IMR-90 (cell line): ENCODE measurements around the gene OPN4. TPM values are rescaled to one million over a fixed set of nuclear protein-coding genes. Genes with fewer than 3 reads are reported as not detected.

Experiments
- ATAC-seq: fragments of 200-7000 bp; cut with Tn5 transposase; 2 replicates; pipeline ENCODE4 v1.9.1; 2020; ENCODE audit warnings: low read depth, mild to moderate bottlenecking, moderate library complexity
- BruUV-seq: library from RNA; stranded (reverse); fragments of 400-500 nt; replicated peaks from 2 replicates; lab custom pipeline; 2021; lab: Mats Ljungman, UMichigan
- CTCF ChIA-PET: fragments of 300-600 bp; formaldehyde crosslinking; extraction: SDS; loops from one replicate; lab custom pipeline; 2021; ENCODE audit warnings: antibody characterized with exemption; lab: Yijun Ruan, JAX
- POLR2A ChIA-PET: fragments of 300-600 bp; sonication (Branson Sonifier 250); formaldehyde crosslinking; loops from one replicate; lab custom pipeline; 2022; ENCODE audit warnings: antibody characterized with exemption; ENCODE audit not compliant: unreplicated experiment; lab: Charles Lee
- DNase-seq: peaks from one replicate; pipeline ENCODE4 v3.0.0; 2013
- H2AFZ ChIP-seq: replicated peaks from 2 replicates; pipeline ENCODE3; 2013; ENCODE audit warnings: low read length, mild to moderate bottlenecking; ENCODE audit not compliant: poor library complexity
- H2AK5ac ChIP-seq: 2 replicates; pipeline ENCODE4 v1.6.1; 2013; ENCODE audit warnings: low read depth, low read length, inconsistent platforms
- H2AK9ac ChIP-seq: replicated peaks from 2 replicates; pipeline ENCODE3; 2013; ENCODE audit warnings: mild to moderate bottlenecking, low read depth, low read length, moderate library complexity; ENCODE audit not compliant: poor library complexity
- H2BK120ac ChIP-seq: 2 replicates; pipeline ENCODE4 v1.6.1; 2013; ENCODE audit warnings: low read depth, low read length, inconsistent platforms
- H2BK15ac ChIP-seq: 3 replicates; pipeline ENCODE4 v1.6.1; 2013; ENCODE audit warnings: low read depth, low read length, inconsistent platforms
- H2BK20ac ChIP-seq: 2 replicates; pipeline ENCODE4 v1.6.1; 2013; ENCODE audit warnings: low read depth, mild to moderate bottlenecking, inconsistent platforms, low read length, moderate library complexity
- H2BK5ac ChIP-seq: 2 replicates; pipeline ENCODE4 v1.6.1; 2013; ENCODE audit warnings: mild to moderate bottlenecking, low read depth, low read length, inconsistent platforms; ENCODE audit not compliant: poor library complexity, severe bottlenecking
- H3K14ac ChIP-seq: replicated peaks from 2 replicates; pipeline ENCODE4 v1.6.1; 2013; ENCODE audit warnings: low read depth, low read length, inconsistent platforms
- H3K18ac ChIP-seq: 2 replicates; pipeline ENCODE4 v1.6.1; 2013; ENCODE audit warnings: low read depth, low read length, control low read depth
- H3K23ac ChIP-seq: 2 replicates; pipeline ENCODE4 v1.6.1; 2013; ENCODE audit warnings: low read depth, low read length, inconsistent platforms
- H3K27ac ChIP-seq: 2 replicates; pipeline ENCODE4 v1.5.1; 2013; ENCODE audit warnings: mild to moderate bottlenecking, control low read depth, low read length; ENCODE audit not compliant: insufficient read depth
- H3K27me3 ChIP-seq: 2 replicates; pipeline ENCODE4 v1.6.1; 2013; ENCODE audit warnings: low read length; ENCODE audit not compliant: control insufficient read depth, insufficient read depth
- H3K36me3 ChIP-seq: 2 replicates; pipeline ENCODE4 v1.6.1; 2013; ENCODE audit warnings: low read length, mixed read lengths; ENCODE audit not compliant: control insufficient read depth, insufficient read depth
- H3K4ac ChIP-seq: 2 replicates; pipeline ENCODE4 v1.6.1; 2013; ENCODE audit warnings: low read depth, low read length, inconsistent platforms
- H3K4me1 ChIP-seq: 2 replicates; pipeline ENCODE4 v1.6.1; 2013; ENCODE audit warnings: low read length, mixed read lengths; ENCODE audit not compliant: control insufficient read depth, insufficient read depth
- H3K4me2 ChIP-seq: 2 replicates; pipeline ENCODE4 v1.6.1; 2013; ENCODE audit warnings: low read depth, mild to moderate bottlenecking, control low read depth, low read length, moderate library complexity
- H3K4me3 ChIP-seq: 2 replicates; pipeline ENCODE4 v1.5.1; 2013; ENCODE audit warnings: low read depth, mild to moderate bottlenecking, control low read depth, low read length, moderate library complexity; ENCODE audit not compliant: insufficient read depth
- H3K56ac ChIP-seq: 2 replicates; pipeline ENCODE4 v1.6.1; 2013; ENCODE audit warnings: low read length, inconsistent platforms; ENCODE audit not compliant: insufficient read depth; ENCODE audit errors: extremely low read depth
- H3K79me1 ChIP-seq, 2 experiments: 2 replicates each; pipeline ENCODE4 v1.6.1; 2013; ENCODE audit warnings: low read length in 2 of 2, inconsistent platforms in 1 of 2, low read depth in 1 of 2
- H3K9ac ChIP-seq: 2 replicates; pipeline ENCODE4 v1.6.1; 2013; ENCODE audit warnings: low read depth, low read length, control low read depth
- H3K9me1 ChIP-seq: 2 replicates; pipeline ENCODE4 v1.6.1; 2013; ENCODE audit warnings: low read length, inconsistent platforms; ENCODE audit not compliant: insufficient read depth
- H3K9me3 ChIP-seq: 2 replicates; pipeline ENCODE4 v1.6.1; 2013; ENCODE audit warnings: low read length; ENCODE audit not compliant: control insufficient read depth, insufficient read depth
- H4K20me1 ChIP-seq: 2 replicates; pipeline ENCODE4 v1.6.1; 2013; ENCODE audit warnings: low read length, inconsistent platforms; ENCODE audit not compliant: insufficient read depth
- H4K5ac ChIP-seq: 2 replicates; pipeline ENCODE4 v1.6.1; 2013; ENCODE audit warnings: mild to moderate bottlenecking, low read depth, low read length, control low read depth
- H4K8ac ChIP-seq, 2 experiments: 2 replicates each; pipeline ENCODE4 v1.6.1; 2013; ENCODE audit warnings: low read depth in 2 of 2, low read length in 2 of 2, control low read depth in 1 of 2, inconsistent platforms in 1 of 2
- H4K91ac ChIP-seq: 2 replicates; pipeline ENCODE4 v1.6.1; 2013; ENCODE audit warnings: low read depth, low read length, inconsistent platforms; ENCODE audit not compliant: insufficient read depth
- BHLHE40 ChIP-seq: fragments of 150-350 bp; IDR thresholded peaks from 2 replicates; pipeline ENCODE4 v1.6.1; 2016; ENCODE audit warnings: mild to moderate bottlenecking, low read depth, low read length
- CEBPB ChIP-seq: IDR thresholded peaks from 2 replicates; pipeline ENCODE4 v1.6.1; 2012; ENCODE audit warnings: low read depth, low read length, improper control_type of control experiment
- CHD1 ChIP-seq: IDR thresholded peaks from 2 replicates; pipeline ENCODE4 v1.6.1; 2012; ENCODE audit warnings: low read depth, low read length, improper control_type of control experiment
- CTCF ChIP-seq: conservative IDR thresholded peaks from 2 replicates; pipeline ENCODE4 v1.5.1; 2012; ENCODE audit warnings: mild to moderate bottlenecking, low read depth, low read length, improper control_type of control experiment
- FOS ChIP-seq: fragments of 150-350 bp; IDR thresholded peaks from 2 replicates; pipeline ENCODE4 v1.6.1; 2016; ENCODE audit warnings: low read depth, low read length
- MAFK ChIP-seq: IDR thresholded peaks from 2 replicates; pipeline ENCODE4 v1.6.1; 2012; ENCODE audit warnings: low read depth, low read length, improper control_type of control experiment
- MAZ ChIP-seq: IDR thresholded peaks from 2 replicates; pipeline ENCODE4 v1.6.1; 2012; ENCODE audit warnings: low read depth, mild to moderate bottlenecking, low read length, improper control_type of control experiment, moderate library complexity, borderline replicate concordance
- MXI1 ChIP-seq: IDR thresholded peaks from 2 replicates; pipeline ENCODE4 v1.6.1; 2012; ENCODE audit warnings: low read depth, mild to moderate bottlenecking, low read length, moderate library complexity, borderline replicate concordance
- NFE2L2 ChIP-seq: fragments of 150-350 bp; IDR thresholded peaks from 2 replicates; pipeline ENCODE4 v1.6.1; 2016; ENCODE audit warnings: low read depth, mild to moderate bottlenecking, low read length
- POLR2A ChIP-seq: IDR thresholded peaks from 2 replicates; pipeline ENCODE4 v1.6.1; 2012; ENCODE audit warnings: mild to moderate bottlenecking, low read depth, low read length
- RAD21 ChIP-seq: IDR thresholded peaks from 2 replicates; pipeline ENCODE4 v1.6.1; 2012; ENCODE audit warnings: low read length, improper control_type of control experiment
- RCOR1 ChIP-seq: IDR thresholded peaks from 2 replicates; pipeline ENCODE4 v1.6.1; 2012; ENCODE audit warnings: mild to moderate bottlenecking, low read length, improper control_type of control experiment; ENCODE audit not compliant: insufficient replicate concordance
- RFX5 ChIP-seq: IDR thresholded peaks from 2 replicates; pipeline ENCODE4 v1.8.0; 2012; ENCODE audit warnings: low read depth, mild to moderate bottlenecking, low read length, moderate library complexity
- USF2 ChIP-seq: fragments of 150-350 bp; IDR thresholded peaks from 2 replicates; pipeline ENCODE4 v1.6.1; 2017; ENCODE audit warnings: mild to moderate bottlenecking, antibody characterized with exemption, low read length, low read depth
- WGBS, 2 experiments: methylation state at CpG; one replicate each; pipeline versions ENCODE4 v1.1.5 to v1.1.7; 2013; ENCODE audit warnings: missing lambda C conversion rate in 2 of 2; ENCODE audit not compliant: insufficient read length in 1 of 2; ENCODE audit errors: extremely low coverage in 2 of 2; 5-methylcytosine and 5-hydroxymethylcytosine counted together
- dilution Hi-C: fragments of 300-500 bp; cut with HindIII; formaldehyde crosslinking; loops from one replicate; pipeline ENCODE4 v1.14.3; 2018; ENCODE audit warnings: low sequenced_read_pairs; ENCODE audit not compliant: unreplicated experiment
- in situ Hi-C: fragments of 300-500 bp; cut with MboI; formaldehyde crosslinking; loops from 3 replicates; pipeline ENCODE4 v1.14.3; 2019; ENCODE audit warnings: low sequenced_read_pairs, inconsistent platforms, mixed read lengths
- intact Hi-C: fragments of 100-400 bp; cut with micrococcal nuclease; formaldehyde crosslinking; loops from 2 replicates; pipeline ENCODE4 v1.10.0; 2022
- polyA plus RNA-seq, 3 experiments: library from polyadenylated mRNA; depleted of rRNA; stranded (reverse); fragments of >200 nt; gene quantifications; 2 replicates each; pipeline ENCODE4 v1.2.3, GENCODE V29; 2012; ENCODE audit warnings: low replicate concordance in 1 of 3
- total RNA-seq: library from RNA; depleted of rRNA; stranded (reverse); fragments of >200 nt; gene quantifications from 2 replicates; pipeline ENCODE4 v1.2.3, GENCODE V29; 2012

OPN4 gene
- total and polyA plus RNA-seq, 2 of the 4 experiments (the other 2 are of a cell fraction): 0.03 TPM; not detected in 1

- no peaks in the 10 kb centered on the region for H4K20me1 ChIP-seq
- H3K27ac ChIP-seq: no peak overlapping the region
- H2BK120ac ChIP-seq: no peak overlapping the region
- no peaks in the 10 kb centered on the region for H3K9me3 ChIP-seq
- peak; percentile 12; the same call in 1 of the 2 replicates for ATAC-seq
- H3K4me3 ChIP-seq: no peak overlapping the region
- H3K18ac ChIP-seq: no peak overlapping the region
- 0 out of 2 replicates have a peak overlapping the region, but pooled peaks have one; percentile 8 for H3K4me2 ChIP-seq
- H4K5ac ChIP-seq: no peak overlapping the region
- BruUV-seq: no TSS peak
- H3K23ac ChIP-seq: no peak overlapping the region
- 0 out of 4 replicates have a peak overlapping the region, but pooled peaks of 1 of the 2 experiments have one; percentile 42 for H4K8ac ChIP-seq
- intact Hi-C loops: no loop called here
- 0 out of 3 replicates have a peak overlapping the region, but pooled peaks have one; percentile 10 for H2BK15ac ChIP-seq
- H3K36me3 ChIP-seq: no peaks in the 10 kb centered on the region
- in situ Hi-C loops: no loop called here
- H3K4me1 ChIP-seq: peaks cover 32% of the 10 kb centered on the region
- peak overlapping the region; percentile 66; the same call in 1 of the 2 replicates for H3K14ac ChIP-seq
- no peak overlapping the region for H3K4ac ChIP-seq
- H4K91ac ChIP-seq: peak overlapping the region; percentile 33; the same call in 1 of the 2 replicates
- H3K27me3 ChIP-seq: no peaks in the 10 kb centered on the region
- H3K56ac ChIP-seq: no peak overlapping the region
- peak overlapping the region; percentile 30; the same call in 1 of the 2 replicates for H2BK20ac ChIP-seq
- H2AK9ac ChIP-seq: peak overlapping the region; percentile 73
- no peak overlapping the region for H2BK5ac ChIP-seq
- dilution Hi-C loops: no loop called here
- DNase-seq: no peak
- H3K9me1 ChIP-seq: peaks cover 22% of the 10 kb centered on the region
- ChIA-PET POLR2A (no interaction called here), CTCF (no interaction called here)
- H3K9ac ChIP-seq: no peak overlapping the region
- peak overlapping the region; percentile 71 for H2AFZ ChIP-seq
- 37% methylated on average over 7 of the region's 13 CpGs; no CpG with 5 or more reads in 1 of the 2 experiments for WGBS, 2 experiments
- H2AK5ac ChIP-seq: no peak overlapping the region; the same call in 1 of the 2 replicates
- H3K79me1 ChIP-seq: peaks cover 0 to 10% of the 10 kb centered on the region in 2 experiments; a peak in 2 of 4 replicates
- TF ChIP-seq CHD1: no peak
- TF ChIP-seq MXI1: no peak
- no peak for TF ChIP-seq MAZ
- TF ChIP-seq CEBPB: no peak
- TF ChIP-seq MAFK: no peak
- no peak for TF ChIP-seq POLR2A
- TF ChIP-seq NFE2L2: no peak
- TF ChIP-seq CTCF: no peak
- no peak for TF ChIP-seq RFX5
- no peak for TF ChIP-seq RAD21
- TF ChIP-seq USF2: no peak
- no peak for TF ChIP-seq RCOR1
- TF ChIP-seq FOS: no peak
- TF ChIP-seq BHLHE40: no peak
Measured at GRCh38 chr10:86664341-86665217, 10.2 kb downstream of the OPN4 start.
